ENCODE measurements around the gene ACCSL.

Gene ACCSL

GRCh38 chr11:44057340-44057739 lies 9.6 kb downstream of the ACCSL start:
- no peak for DNase-seq (ENCODE audit: low read depth in 2 of 2)

- DNase-seq (ENCODE audit: low read depth in 2 of 2) = no peak
Observed at GRCh38 chr11:44058275-44058674, 10.5 kb downstream of the ACCSL start.

GRCh38 chr11:44065161-44065661 lies 17.4 kb downstream of the ACCSL start:
- DNase-seq (ENCODE audit: low read depth in 2 of 2) = no peak

- DNase-seq (ENCODE audit: low read depth in 2 of 2) = peak; percentile 61 to 64
Observed at GRCh38 chr11:44065841-44066731, 18.3 kb downstream of the ACCSL start, which contains the start of gene ACCS. Gene ACCS, plus strand, starts transcription at chr11:44066270. Its CDS starts 1,358 bp downstream, at chr11:44067628.

GRCh38 chr11:44066732-44067141 lies 19.0 kb downstream of the ACCSL start:
- no peak for DNase-seq (ENCODE audit: low read depth in 2 of 2)

GRCh38 chr11:44067266-44067665 lies 19.5 kb downstream of the ACCSL start:
- DNase-seq (ENCODE audit: low read depth in 2 of 2) = no peak

GRCh38 chr11:44068180-44068579 lies 20.4 kb downstream of the ACCSL start:
- DNase-seq (ENCODE audit: low read depth in 2 of 2) = no peak

- no peak for DNase-seq (ENCODE audit: low read depth in 2 of 2)
Observed at GRCh38 chr11:44071157-44071556, 23.4 kb downstream of the ACCSL start.

GRCh38 chr11:44072757-44073658 lies 25.2 kb downstream of the ACCSL start:
- no peak for DNase-seq (ENCODE audit: low read depth in 2 of 2)

- no peak for DNase-seq (ENCODE audit: low read depth in 2 of 2)
Observed at GRCh38 chr11:44078794-44079193, 31.0 kb downstream of the ACCSL start.

GRCh38 chr11:44079376-44079775 lies 31.6 kb downstream of the ACCSL start:
- no peak for DNase-seq (ENCODE audit: low read depth in 2 of 2)

GRCh38 chr11:44080951-44081350 lies 33.2 kb downstream of the ACCSL start:
- DNase-seq (ENCODE audit: low read depth in 2 of 2) = no peak

GRCh38 chr11:44082645-44083044 lies 34.9 kb downstream of the ACCSL start:
- DNase-seq (ENCODE audit: low read depth in 2 of 2) = no peak

- no peak for DNase-seq (ENCODE audit: low read depth in 2 of 2)
Observed at GRCh38 chr11:44083433-44083832, 35.7 kb downstream of the ACCSL start.

- no peak for DNase-seq (ENCODE audit: low read depth in 2 of 2)
Observed at GRCh38 chr11:44083906-44084305, 36.1 kb downstream of the ACCSL start.

GRCh38 chr11:44085330-44085729 lies 37.5 kb downstream of the ACCSL start:
- no peak for DNase-seq (ENCODE audit: low read depth in 2 of 2)

- no peak for DNase-seq (ENCODE audit: low read depth in 2 of 2)
Observed at GRCh38 chr11:44088377-44088776, 40.6 kb downstream of the ACCSL start.

- DNase-seq (ENCODE audit: low read depth in 2 of 2) = no peak
Observed at GRCh38 chr11:44088871-44089270, 41.1 kb downstream of the ACCSL start.

- DNase-seq (ENCODE audit: low read depth in 2 of 2) = no peak
Observed at GRCh38 chr11:44090539-44090938, 42.8 kb downstream of the ACCSL start.

- peak; percentile 73 for DNase-seq (ENCODE audit: low read depth in 2 of 2)
Observed at GRCh38 chr11:44094260-44094868, 46.6 kb downstream of the ACCSL start.

GRCh38 chr11:44095506-44096359 lies 48.0 kb downstream of the ACCSL start, which contains the start of gene EXT2:
Gene EXT2, plus strand, starts transcription at chr11:44095678. Its CDS starts 12,035 bp downstream, at chr11:44107713.
- DNase-seq (ENCODE audit: low read depth in 2 of 2) = peak; percentile 73 to 76
